Right lobe of liver (tissue), 6 donors: ENCODE results near the gene UBA6. TPM values are rescaled to one million over a fixed set of nuclear protein-coding genes. Genes with fewer than 3 reads are reported as not detected.

Experiments
- ATAC-seq, 4 donors: fragments of 200-7000 bp; cut with Tn5 transposase; one replicate each; pipeline ENCODE4 v1.9.1; 2020; ENCODE audit warnings: mild to moderate bottlenecking in 4 of 4, moderate library complexity in 4 of 4
- DNase-seq, 3 donors: peaks; one replicate each; pipeline ENCODE4 v3.0.0-alpha.2; 2020
- H3K27ac ChIP-seq, 3 donors: fragments of 200-600 bp; one replicate each; pipeline ENCODE4 v1.8.0; 2022
- H3K27me3 ChIP-seq, 2 donors: fragments of 200-600 bp; one replicate each; pipeline ENCODE4 v1.8.0; 2022
- H3K36me3 ChIP-seq, 4 donors: fragments of 200-600 bp; sonication (generic) in 1 of 4; one replicate each; pipeline versions ENCODE4 v1.5.1 to v1.8.0; 2017 to 2022; ENCODE audit warnings: control low read depth in 1 of 4
- H3K4me1 ChIP-seq, 4 donors: fragments of 200-600 bp; sonication (generic) in 1 of 4; one replicate each; pipeline versions ENCODE4 v1.5.1 to v1.8.0; 2017 to 2022; ENCODE audit warnings: control low read depth in 1 of 4
- H3K4me3 ChIP-seq, 3 donors: fragments of 200-600 bp; one replicate each; pipeline ENCODE4 v1.8.0; 2022
- H3K9me3 ChIP-seq, 4 donors: fragments of 200-600 bp; sonication (generic) in 1 of 4; one replicate each; pipeline versions ENCODE4 v1.5.1 to v1.8.0; 2017 to 2022; ENCODE audit warnings: control low read depth in 1 of 4
- CTCF ChIP-seq, 4 donors: fragments of 200-600 bp in 3 of 4; fragments of 450-650 bp in 1 of 4; IDR thresholded peaks; one replicate each; pipeline versions ENCODE4 v1.5.1 to v1.8.0; 2016 to 2022; ENCODE audit warnings: antibody characterized with exemption in 4 of 4, mild to moderate bottlenecking in 2 of 4
- POLR2A ChIP-seq: fragments of 450-650 bp; IDR thresholded peaks from one replicate; pipeline ENCODE4 v1.6.1; 2017; ENCODE audit warnings: antibody characterized with exemption, mild to moderate bottlenecking
- WGBS: methylation state at CpG from one replicate; pipeline ENCODE4 v1.1.6; 2018; ENCODE audit warnings: low coverage, low lambda C conversion rate; ENCODE audit not compliant: insufficient coverage; ENCODE audit errors: missing lambda C conversion rate; 5-methylcytosine and 5-hydroxymethylcytosine counted together
- intact Hi-C, 2 donors: fragments of 100-400 bp; cut with DNase I; formaldehyde crosslinking; loops; one replicate each; pipeline versions ENCODE4 v1.11.2 to v1.14.1; 2022
- long read RNA-seq: library from polyadenylated mRNA; unstranded; transcript quantifications from one replicate; pipeline ENCODE4 v2.0.0, GENCODE V29; 2019
- total RNA-seq, 6 experiments: library from RNA; depleted of rRNA in 2 of 6; stranded (reverse); fragments of >200 nt in 2 of 6; fragmentation: NEBNext Ultra II Directional in 3 of 6; extraction: Animal tissue kit (Norgen Biotek cat#: 25700) in 3 of 6; gene quantifications; one replicate each; pipeline versions ENCODE4 v1.1.0 to v1.2.4, GENCODE V29; 2016 to 2023
- donor health status: DM: no; HTN: yes; CAD: no.
- donor health status: DM: no; HTN: no; CAD: no.
- donor health status: DM: no; HTN: no; CAD: no.
- donor health status: DM: no; HTN: yes; CAD: no.
- donor health status: DM: no; HTN: yes; CAD: no.

Gene UBA6
- total RNA-seq = 10 to 100 TPM; 17.5 to 46.5 (median 24.7) TPM
- long read RNA-seq, partial matches to known transcripts = 1 of 2 reads
- long read RNA-seq, other reads (novel, unspliced or antisense) = 1 of 2 reads

DNA sequence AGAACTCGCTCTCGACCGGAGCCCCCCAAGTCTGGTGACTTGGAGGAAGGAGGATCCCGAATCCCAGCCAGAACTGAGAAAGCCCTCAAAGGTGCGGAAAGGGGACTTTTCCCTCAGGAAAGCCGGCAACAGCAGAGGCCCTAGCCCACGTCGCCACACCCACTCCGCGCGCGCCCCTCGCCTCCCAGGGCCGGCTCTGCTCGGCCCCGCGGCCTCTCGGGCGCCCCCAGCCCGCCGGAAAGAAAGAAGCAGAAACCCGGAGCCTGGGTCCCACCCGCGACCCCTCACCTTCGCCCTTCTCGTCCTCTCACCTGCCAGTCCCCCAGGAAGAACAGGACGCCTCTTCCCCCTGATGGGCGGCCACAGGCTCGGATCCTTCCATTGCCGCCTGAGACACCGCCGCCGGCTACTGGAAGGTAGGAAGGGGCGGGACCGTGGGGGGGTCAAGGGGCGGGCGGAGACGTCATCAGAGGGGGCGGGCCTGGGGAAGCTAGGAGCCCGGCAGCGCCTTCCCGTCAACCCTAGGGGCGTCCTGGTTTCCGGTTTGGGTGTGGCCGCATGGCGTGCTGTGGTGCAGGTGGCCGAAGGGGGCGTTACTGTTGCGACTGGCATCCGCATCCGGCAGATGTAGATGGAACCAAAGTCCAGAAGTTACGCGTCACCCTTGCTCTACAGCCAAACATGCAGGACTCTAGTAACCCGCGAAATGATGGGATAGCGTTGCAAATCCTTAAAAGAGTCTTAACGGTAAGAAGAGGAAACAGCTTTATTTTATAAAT is at the start of gene UBA6:
TSS of gene UBA6 (minus strand) at position 418 of the 779 bp plus-strand sequence. CDS start at position 382, 36 bp downstream.
- no peaks in the 10 kb centered on the region for H3K36me3 ChIP-seq
- DNase-seq (peak; percentile 98 to 99 (median 98)), ATAC-seq (peak; percentile 98 to 100 (median 99))
- H3K27me3 ChIP-seq = no peaks in the 10 kb centered on the region
- intact Hi-C loops = no loop called here
- no peaks in the 10 kb centered on the region for H3K9me3 ChIP-seq
- peak within 1 kb of the TSS; percentile 82 to 97 (median 88) for H3K4me3 ChIP-seq
- peaks cover 0 to 9% (median 4%) of the 10 kb centered on the region in 4 donors for H3K4me1 ChIP-seq
- peak within 1 kb of the TSS; percentile 67 to 79 (median 75) for H3K27ac ChIP-seq
- 0% methylated on average over 15 of the region's 57 CpGs for WGBS
- TF ChIP-seq POLR2A (peak; percentile 78), CTCF (IDR thresholded peaks at IDR 0.05) (peak; percentile 38 to 55 (median 44))

- Histone ChIP-seq H3K9me3 (no peaks in the 10 kb centered on the region), H3K27ac (no peak overlapping the region), H3K4me1 (no peaks in the 10 kb centered on the region), H3K4me3 (no peak overlapping the region), H3K27me3 (no peaks in the 10 kb centered on the region), H3K36me3 (no peaks in the 10 kb centered on the region)
- no peak for TF ChIP-seq CTCF (IDR thresholded peaks at IDR 0.05)
- no peak for TF ChIP-seq POLR2A
- intact Hi-C loops = no loop called here
- 85% methylated on average over 4 of the region's 4 CpGs for WGBS
- no peak for DNase-seq
- ATAC-seq = no peak
Measured at GRCh38 chr4:67750691-67751090, 49.7 kb upstream of the UBA6 start.

- Histone ChIP-seq H3K27ac (no peak overlapping the region), H3K27me3 (no peaks in the 10 kb centered on the region), H3K9me3 (no peaks in the 10 kb centered on the region), H3K4me1 (no peaks in the 10 kb centered on the region), H3K36me3 (no peaks in the 10 kb centered on the region), H3K4me3 (no peak overlapping the region)
- intact Hi-C loops = no loop called here
- WGBS = 63% methylated on average over 3 of the region's 3 CpGs
- DNase-seq = no peak
- ATAC-seq = no peak
- TF ChIP-seq CTCF (IDR thresholded peaks at IDR 0.05) (no peak), POLR2A (no peak)
Measured at GRCh38 chr4:67749286-67749685, 48.3 kb upstream of the UBA6 start.

GRCh38 chr4:67746797-67747495 is 46.0 kb upstream of the UBA6 start:
- WGBS = 53% methylated on average over 4 of the region's 5 CpGs

More at GRCh38 chr4:67746797-67747495, 46.0 kb upstream of the UBA6 start:
- H3K4me3 ChIP-seq = no peak overlapping the region
- H3K4me1 ChIP-seq = no peaks in the 10 kb centered on the region
- no peaks in the 10 kb centered on the region for H3K36me3 ChIP-seq
- ATAC-seq (peak in 2 of 4 donors; percentile 42 to 45), DNase-seq (no peak)
- intact Hi-C loops = no loop called here
- peak; percentile 30 to 65 (median 62) for TF ChIP-seq CTCF (IDR thresholded peaks at IDR 0.05)
- no peak for TF ChIP-seq POLR2A
- no peak overlapping the region for H3K27ac ChIP-seq
- H3K27me3 ChIP-seq = no peaks in the 10 kb centered on the region
- no peaks in the 10 kb centered on the region for H3K9me3 ChIP-seq
